Chondrocyte (in vitro differentiated cells): ENCODE data around the gene USHBP1. TPM values are rescaled to one million over a fixed set of nuclear protein-coding genes. Genes with fewer than 3 reads are reported as not detected.

Experiments used
- DNase-seq: peaks from one replicate; pipeline ENCODE4 v3.0.0; 2021; ENCODE audit warnings: mixed read lengths, low spot score
- H3K27ac Mint-ChIP-seq: one replicate; pipeline ENCODE4 v1.8.0; 2021; ENCODE audit warnings: mild to moderate bottlenecking, moderate library complexity, mixed read lengths; ENCODE audit not compliant: unreplicated experiment
- H3K27me3 Mint-ChIP-seq: 2 replicates; pipeline ENCODE4 v1.8.0; 2021; ENCODE audit warnings: low read depth, mixed read lengths
- H3K36me3 Mint-ChIP-seq: 2 replicates; pipeline ENCODE4 v1.8.0; 2021; ENCODE audit warnings: low read depth, mixed read lengths
- H3K4me1 Mint-ChIP-seq: 2 replicates; pipeline ENCODE4 v1.8.0; 2021; ENCODE audit warnings: low read depth, mild to moderate bottlenecking, mixed read lengths
- H3K4me3 Mint-ChIP-seq: one replicate; pipeline ENCODE4 v1.8.0; 2021; ENCODE audit warnings: mild to moderate bottlenecking, moderate library complexity, mixed read lengths; ENCODE audit not compliant: unreplicated experiment
- H3K9me3 Mint-ChIP-seq: 2 replicates; pipeline ENCODE4 v1.8.0; 2021; ENCODE audit warnings: low read depth, mixed read lengths
- CTCF ChIP-seq: fragments of 200-600 bp; sonication (generic); IDR thresholded peaks from 2 replicates; pipeline ENCODE4 v1.5.0; 2021; ENCODE audit warnings: antibody characterized with exemption, mild to moderate bottlenecking, moderate library complexity
- total RNA-seq: library from RNA; stranded (reverse); gene quantifications from 3 replicates; pipeline ENCODE4 v1.2.1, GENCODE V29; 2021

USHBP1 gene
- total RNA-seq, 1 donor from 2014 or later = not detected

GRCh38 chr19:17215127-17215971 lies 49.2 kb downstream of the USHBP1 start, which contains the start of gene USE1:
Gene USE1, plus strand, starts transcription at chr19:17215357. Its CDS starts 49 bp downstream, at chr19:17215406.
- Mint-ChIP-seq H3K4me1 (peaks cover 27% of the 10 kb centered on the region), H3K4me3 (peak within 1 kb of the TSS; percentile 82), H3K27ac (peak within 1 kb of the TSS; percentile 97)

GRCh38 chr19:17214508-17215126 lies 49.9 kb downstream of the USHBP1 start:
- Mint-ChIP-seq H3K36me3 (peaks cover 23% of the 10 kb centered on the region), H3K4me3 (peak overlapping the region; percentile 82), H3K27me3 (no peaks in the 10 kb centered on the region), H3K27ac (peak overlapping the region; percentile 97), H3K9me3 (no peaks in the 10 kb centered on the region), H3K4me1 (peaks cover 19% of the 10 kb centered on the region)
- no peak for DNase-seq
- peak; percentile 6 for TF ChIP-seq CTCF

More at GRCh38 chr19:17215127-17215971, 49.2 kb downstream of the USHBP1 start, which contains the start of gene USE1:
- Mint-ChIP-seq H3K36me3 (peaks cover 21% of the 10 kb centered on the region), H3K9me3 (no peaks in the 10 kb centered on the region), H3K27me3 (no peaks in the 10 kb centered on the region)
- no peak for TF ChIP-seq CTCF
- DNase-seq = no peak

- Mint-ChIP-seq H3K4me1 (peaks cover 18% of the 10 kb centered on the region), H3K9me3 (no peaks in the 10 kb centered on the region), H3K27me3 (no peaks in the 10 kb centered on the region), H3K27ac (no peak overlapping the region), H3K4me3 (no peak overlapping the region), H3K36me3 (peaks cover 27% of the 10 kb centered on the region)
- TF ChIP-seq CTCF = no peak
- DNase-seq = no peak
Measured at GRCh38 chr19:17213334-17213733, 51.2 kb downstream of the USHBP1 start.

GRCh38 chr19:17211547-17212446 lies 52.7 kb downstream of the USHBP1 start:
- H3K4me1 Mint-ChIP-seq = peaks cover 18% of the 10 kb centered on the region
- H3K27ac Mint-ChIP-seq = no peak overlapping the region
- no peaks in the 10 kb centered on the region for H3K27me3 Mint-ChIP-seq
- peaks cover 22% of the 10 kb centered on the region for H3K36me3 Mint-ChIP-seq
- H3K9me3 Mint-ChIP-seq = no peaks in the 10 kb centered on the region
- no peak overlapping the region for H3K4me3 Mint-ChIP-seq
- TF ChIP-seq CTCF = no peak
- no peak for DNase-seq
